T-helper 2 cell (primary cell): ENCODE measurements around the gene C3orf18.
A peak's percentile ranks its signal among the peaks of the same experiment; 100 is the strongest.

Source experiments
- DNase-seq, 5 experiments: peaks; one replicate each; pipeline versions ENCODE4 v3.0.0 to v3.0.0-alpha.2; 2012 to 2022

Gene C3orf18

GRCh38 chr3:50603261-50604109 lies 35.9 kb upstream of the C3orf18 start:
- DNase-seq: no peak

DNA sequence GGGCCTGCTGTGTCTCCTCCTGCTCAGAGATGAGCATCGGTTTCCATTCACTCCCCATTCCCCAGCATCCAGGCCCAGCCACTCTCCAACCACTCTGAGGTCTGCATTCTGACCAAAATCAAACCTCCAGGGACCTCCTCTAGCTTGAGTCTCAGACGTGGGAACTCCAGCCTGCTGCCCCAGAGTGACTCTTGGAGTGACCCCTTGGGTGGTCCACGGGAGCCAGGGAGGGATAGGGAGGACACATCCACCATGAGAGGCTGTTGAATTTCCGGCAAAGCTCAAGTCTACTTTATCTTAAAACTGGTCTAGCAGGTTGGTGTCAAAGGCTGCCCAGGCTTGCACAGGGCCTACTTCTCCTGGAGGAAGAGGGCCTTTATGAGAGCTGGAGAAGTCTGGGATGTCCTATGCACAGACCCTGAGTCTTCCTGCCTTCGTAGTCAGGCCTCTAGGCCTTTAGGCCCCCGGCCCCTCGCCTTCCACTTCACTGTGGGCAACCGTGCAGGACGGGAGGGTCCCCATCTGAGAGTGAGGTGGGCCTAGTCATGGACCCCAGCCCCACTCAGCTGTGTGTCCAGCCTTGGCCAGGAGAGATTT lies 35.1 kb upstream of the C3orf18 start:
- DNase-seq: peak in 1 of 5 experiments; percentile 44

DNA sequence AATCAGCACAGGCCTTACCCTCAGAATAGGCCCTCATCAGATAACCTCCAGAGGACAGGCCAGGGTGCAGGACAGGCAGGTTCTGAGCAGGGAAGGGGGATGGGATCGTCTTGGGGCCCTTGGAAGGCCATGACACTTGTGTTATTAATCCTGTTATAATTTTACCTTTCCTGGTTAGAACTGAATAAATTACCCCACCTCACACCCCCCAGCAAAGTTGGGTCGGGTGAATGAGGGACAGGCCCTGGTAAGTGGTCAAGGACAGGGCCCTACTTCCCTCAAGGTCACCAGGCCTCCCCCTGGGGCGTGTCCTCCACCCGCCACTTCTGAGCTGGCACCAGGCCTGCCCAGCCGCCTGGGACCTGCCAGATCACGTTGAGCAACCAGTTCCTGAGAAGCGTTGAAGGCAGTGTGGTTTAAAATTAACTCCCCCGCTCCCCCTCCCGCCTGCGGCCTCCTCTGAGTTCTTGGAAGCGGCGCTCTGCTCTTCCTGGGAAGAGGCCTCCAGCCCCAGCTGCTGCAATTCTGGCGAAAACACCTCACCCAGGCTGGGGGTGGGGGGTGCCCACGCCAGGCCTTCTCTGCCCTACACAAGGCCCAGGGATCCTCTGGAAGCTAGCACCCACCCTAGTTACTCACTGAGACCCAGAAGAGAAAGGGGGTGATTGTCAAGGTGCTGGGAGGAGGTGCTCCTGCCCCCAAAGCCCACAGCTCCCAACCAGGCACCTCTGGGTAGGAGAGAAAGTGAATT lies 33.5 kb upstream of the C3orf18 start:
- peak in 4 of 5 experiments; percentile 43 to 98 (median 76) for DNase-seq

GRCh38 chr3:50600141-50600753 lies 32.7 kb upstream of the C3orf18 start:
- DNase-seq: peak in 1 of 5 experiments; percentile 33

DNA sequence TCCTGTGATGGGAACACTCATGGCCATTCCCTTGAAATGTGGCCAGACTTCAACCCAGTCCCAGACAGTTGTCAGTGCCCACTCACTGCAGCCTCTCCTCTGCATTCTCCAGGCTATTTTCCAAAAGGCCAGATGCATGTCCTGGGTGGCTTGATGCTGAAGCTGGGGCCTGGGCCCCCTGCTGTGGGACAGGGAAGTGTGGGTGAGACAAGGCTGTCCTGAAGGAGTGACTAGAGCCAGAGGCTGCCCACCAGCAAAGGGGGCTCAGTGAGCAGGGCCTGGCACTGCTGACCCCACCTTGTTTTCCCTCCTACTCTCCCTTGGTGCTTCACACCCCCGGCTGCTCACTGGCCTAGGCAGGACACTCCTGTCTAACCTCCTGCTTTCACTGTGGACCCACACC lies 32.2 kb upstream of the C3orf18 start:
- DNase-seq: no peak

- no peak for DNase-seq
Measured at GRCh38 chr3:50599115-50599715, 31.7 kb upstream of the C3orf18 start.

- DNase-seq: peak in 1 of 5 experiments; percentile 61
Measured at GRCh38 chr3:50594253-50594785, 26.8 kb upstream of the C3orf18 start.

- DNase-seq: no peak
Measured at GRCh38 chr3:50592568-50592967, 25.0 kb upstream of the C3orf18 start.

- peak in 1 of 5 experiments; percentile 69 for DNase-seq
Measured at GRCh38 chr3:50591196-50591741, 23.7 kb upstream of the C3orf18 start.

DNA sequence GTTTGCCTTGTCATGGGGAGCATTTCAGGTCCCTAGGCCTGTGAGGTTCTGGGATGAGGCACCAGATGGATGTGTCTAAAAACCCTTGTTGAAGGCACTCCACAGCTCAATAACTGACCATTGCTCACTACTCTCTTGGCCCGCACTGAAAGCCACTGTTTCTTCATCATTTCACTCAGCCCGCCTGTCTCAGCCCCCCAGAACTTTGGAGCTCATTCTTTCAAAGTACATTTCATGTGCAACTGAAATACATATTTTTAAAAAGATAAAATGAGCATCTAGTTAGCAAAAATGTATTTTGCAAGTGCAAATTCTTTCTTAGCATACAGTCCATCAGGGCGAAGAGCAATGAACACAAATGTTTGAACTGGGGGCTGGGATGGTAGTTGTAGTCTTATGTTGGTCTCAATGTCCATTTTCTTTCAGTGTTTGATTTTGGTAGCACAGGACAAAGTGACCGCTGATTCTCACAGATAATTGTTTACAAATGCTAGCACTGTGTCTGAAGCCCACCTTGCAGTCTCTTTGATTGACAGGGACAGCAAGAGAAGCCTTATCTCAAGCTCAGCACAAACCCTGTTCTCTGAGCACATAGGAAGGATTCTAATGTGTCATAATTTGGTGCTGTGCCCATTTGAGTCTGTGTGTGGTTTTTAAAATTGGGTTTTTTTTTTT lies 21.3 kb upstream of the C3orf18 start:
- DNase-seq: peak in 1 of 5 experiments; percentile 56

DNA sequence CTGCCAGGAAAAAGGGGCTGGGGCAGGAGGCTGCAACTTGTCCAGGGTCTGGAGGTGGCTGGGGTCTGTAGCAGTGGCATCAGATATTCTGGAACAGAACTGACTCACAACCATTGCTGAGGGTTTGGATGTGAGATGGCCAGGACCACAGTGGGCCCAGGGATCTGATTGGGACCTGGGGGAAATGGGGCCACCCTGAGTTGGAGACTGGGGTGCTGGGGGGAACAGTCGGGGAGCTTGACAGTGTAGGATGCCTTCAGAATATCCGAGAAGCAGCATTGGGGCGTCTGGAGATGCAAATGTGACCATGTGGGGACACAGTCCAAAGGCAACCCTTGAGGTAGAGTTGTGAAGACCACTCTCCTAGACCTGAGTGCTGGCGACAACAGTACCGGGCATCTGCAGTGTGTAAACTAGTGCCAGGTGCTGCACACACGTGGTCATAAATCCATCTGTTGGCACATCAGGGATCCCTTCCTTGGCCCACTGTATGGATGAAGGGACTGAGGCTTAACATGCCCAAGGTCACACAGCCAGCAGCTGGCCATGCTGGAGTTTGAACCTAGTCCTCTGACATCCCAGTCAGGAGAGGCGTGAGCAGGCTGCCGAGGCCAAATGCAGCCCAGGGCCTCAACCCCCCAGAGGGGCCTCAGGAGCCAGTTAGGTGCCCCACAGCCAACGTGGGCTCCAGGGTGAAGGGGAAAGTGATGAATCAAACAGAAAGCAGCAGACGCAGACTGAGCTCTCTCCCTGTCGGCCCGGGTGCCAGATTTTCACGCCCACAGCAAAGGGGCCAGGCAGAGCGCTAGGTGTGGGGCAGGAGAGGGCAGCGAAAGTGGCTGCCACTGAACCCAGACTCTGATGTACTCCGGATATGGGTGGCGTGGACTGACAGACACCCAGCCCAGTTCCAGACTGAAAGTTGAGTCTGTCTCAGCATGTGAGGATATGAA lies 20.5 kb upstream of the C3orf18 start:
- DNase-seq: peak in 3 of 5 experiments; percentile 80 to 93 (median 82)

DNA sequence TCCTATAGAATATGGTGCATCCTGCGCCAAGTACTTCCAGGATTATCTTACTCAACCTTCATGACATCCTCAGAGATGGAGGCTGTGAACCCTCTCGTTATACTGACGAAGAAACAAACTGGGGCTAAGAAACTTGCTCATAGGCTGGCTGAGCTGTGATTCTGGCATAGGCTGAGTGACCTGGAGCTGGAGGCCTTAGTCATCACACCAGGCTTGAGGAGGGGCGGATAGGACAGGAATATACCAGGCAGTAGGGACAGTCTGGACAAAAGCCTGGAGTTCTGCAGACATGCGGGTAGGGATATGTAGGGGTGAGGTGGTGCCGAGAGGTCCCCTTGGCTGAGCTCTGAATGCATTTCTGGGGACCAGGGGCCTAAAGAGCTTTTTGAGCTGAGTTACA lies 19.8 kb upstream of the C3orf18 start:
- DNase-seq: no peak

DNA sequence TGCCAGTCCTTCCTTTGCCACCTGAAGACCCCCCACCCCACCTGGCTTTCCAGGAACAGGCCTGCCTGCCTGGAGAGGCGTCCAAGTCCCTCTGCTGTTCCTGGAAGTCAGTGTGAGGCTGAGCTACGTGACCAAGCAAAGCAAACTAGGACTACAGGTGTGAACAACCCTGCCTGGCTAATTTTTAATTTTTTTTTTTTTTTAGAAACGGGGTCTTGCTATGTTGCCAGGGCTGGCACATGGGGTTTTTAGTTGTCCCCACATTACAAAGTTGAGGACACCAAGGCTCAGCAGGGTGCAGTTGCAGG lies 19.2 kb upstream of the C3orf18 start:
- DNase-seq: no peak

- DNase-seq: peak in 1 of 5 experiments; percentile 47
Measured at GRCh38 chr3:50585919-50586762, 18.6 kb upstream of the C3orf18 start.

GRCh38 chr3:50584391-50584790 lies 16.8 kb upstream of the C3orf18 start:
- DNase-seq: no peak

DNA sequence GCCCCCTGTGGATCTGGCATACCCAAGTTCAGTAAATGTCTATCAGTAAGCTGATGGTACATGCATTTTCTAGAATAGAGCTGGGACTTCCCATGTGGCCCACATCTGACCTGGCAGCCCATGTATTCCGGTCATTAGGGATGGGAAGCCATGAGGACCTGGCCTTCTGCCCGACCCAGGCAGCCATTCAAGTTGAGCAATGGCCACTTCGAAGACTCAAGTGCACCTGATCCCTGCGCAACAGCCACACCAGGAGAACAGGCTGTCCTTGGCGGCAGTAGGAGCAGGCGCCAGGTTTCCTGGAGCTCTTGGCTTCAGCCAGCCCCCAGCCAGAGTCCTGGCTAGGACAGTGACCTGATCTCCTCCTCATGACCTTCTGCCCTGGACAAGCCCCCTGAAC lies 16.4 kb upstream of the C3orf18 start:
- no peak for DNase-seq

- DNase-seq: no peak
Measured at GRCh38 chr3:50582083-50582482, 14.5 kb upstream of the C3orf18 start.

DNA sequence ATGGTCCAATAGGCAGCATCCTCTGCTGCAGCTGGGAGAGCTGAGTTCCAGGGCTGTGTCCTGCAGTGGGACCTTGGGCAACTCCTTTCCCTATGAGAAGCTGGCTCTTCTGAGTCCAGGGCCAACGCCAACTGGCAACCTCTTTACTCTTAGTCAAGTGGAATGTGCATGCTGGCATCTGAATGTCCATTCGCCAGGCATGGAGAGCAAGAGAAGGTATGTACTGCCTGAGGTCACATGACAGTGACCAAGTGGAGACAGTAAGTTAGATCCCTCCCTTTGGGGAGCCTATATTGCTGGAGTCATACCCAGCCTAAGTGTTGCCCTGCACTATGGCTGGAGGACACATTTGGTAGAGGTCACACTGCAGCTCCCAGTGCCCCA lies 13.9 kb upstream of the C3orf18 start:
- DNase-seq: no peak
